Stimulated activated CD4-positive, alpha-beta T cell treated with anti-CD3 and anti-CD28 coated beads, Interleukin-2, amount 100 ng/mL, for 4 hours (primary cell): ENCODE results near the gene TLR1.
"Not testable (repeated sequence)": the region's sequence is repeated elsewhere in the genome, so short reads cannot be mapped to it uniquely, and the experiment has no call there.

ENCODE experiments used
- DNase-seq: peaks from one replicate; pipeline ENCODE4 v3.0.0-alpha.2; 2020; ENCODE audit warnings: low read depth

The TLR1 gene

DNA sequence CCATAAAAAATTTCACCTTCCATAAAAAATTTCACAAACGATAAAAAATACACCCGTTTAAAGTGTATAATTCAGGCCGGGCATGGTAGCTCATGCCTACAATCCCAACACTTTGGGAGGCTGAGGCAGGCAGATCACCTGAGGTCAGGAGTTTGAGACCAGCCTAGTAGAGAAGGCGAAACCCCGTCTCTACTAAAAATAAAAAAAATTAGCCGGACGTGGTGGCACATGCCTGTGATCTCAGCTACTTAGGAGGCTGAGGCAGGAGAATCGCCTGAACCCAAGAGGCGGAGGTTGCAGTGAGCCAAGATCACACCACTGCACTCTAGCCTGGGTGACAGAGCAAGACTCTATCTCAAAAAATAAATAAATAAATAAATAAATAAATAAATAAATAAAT, 1.7 kb upstream of the TLR1 start:
- DNase-seq = not testable (repeated sequence)

DNA sequence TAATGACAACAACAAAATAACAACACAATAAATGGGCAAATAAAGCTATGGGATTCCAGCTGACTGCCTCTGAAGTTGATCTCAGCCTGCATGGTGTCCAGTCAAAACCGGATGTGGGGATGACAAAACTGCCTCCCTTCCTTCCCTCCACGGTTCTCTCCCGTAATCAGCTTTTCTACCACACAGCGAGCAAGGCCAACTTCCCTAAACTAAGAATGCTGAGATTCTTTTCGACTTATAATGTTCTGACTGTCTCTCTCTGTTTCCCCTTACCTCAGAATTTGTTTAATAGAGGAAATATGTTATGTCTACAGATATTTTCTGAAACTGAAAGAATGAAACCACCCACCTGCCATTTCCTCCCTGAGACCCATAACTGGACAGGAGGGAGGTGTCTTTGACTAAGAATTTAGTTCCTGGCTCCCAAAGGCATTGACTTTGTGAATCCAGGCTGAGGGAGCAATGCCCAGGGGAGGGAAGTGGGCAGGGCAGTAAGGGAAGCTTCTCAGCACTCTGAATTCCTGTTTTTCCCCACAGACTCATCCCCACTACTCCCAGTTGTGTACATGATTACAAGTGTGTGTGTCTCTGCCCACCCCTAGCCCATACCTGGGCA, 1.0 kb upstream of the TLR1 start:
- DNase-seq = no peak

DNA sequence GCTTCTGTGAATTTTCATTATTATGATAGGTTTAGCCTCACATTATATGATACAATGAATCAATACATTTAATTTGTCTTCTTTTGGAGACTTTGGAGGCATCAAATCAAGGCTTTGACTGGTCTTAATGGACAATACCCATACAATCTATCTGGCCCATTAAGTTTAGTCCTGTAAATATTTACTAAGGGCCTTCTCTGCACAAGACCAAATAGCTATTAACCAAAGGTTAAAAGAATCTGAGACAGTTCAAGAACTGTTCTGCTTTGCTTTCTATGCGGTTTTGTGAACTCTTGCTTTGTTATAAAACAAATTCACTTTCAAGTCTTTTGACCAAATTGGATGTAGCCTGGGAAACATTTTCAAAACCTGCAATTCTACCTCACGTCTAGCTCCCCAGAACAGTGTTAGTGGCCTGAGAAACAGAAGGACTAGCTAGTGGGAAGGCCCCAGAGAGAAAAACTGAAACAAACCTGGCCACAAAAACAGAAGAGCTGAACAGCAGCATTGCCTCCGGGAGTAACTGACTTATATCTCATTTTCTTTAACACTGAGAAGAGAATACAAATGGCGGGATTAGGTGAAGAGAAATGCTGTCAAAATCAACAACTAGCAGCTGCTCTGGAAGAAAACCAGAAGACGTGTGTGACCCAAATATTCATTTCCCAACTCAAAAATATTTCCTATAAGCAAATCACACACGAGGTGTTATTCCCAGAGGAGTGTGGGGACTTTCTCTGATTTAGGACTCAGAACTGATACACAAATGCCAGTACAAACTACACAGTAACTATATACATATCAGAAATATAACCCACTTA, 548 bp downstream of the TLR1 start:
- peak; percentile 1 for DNase-seq

DNA sequence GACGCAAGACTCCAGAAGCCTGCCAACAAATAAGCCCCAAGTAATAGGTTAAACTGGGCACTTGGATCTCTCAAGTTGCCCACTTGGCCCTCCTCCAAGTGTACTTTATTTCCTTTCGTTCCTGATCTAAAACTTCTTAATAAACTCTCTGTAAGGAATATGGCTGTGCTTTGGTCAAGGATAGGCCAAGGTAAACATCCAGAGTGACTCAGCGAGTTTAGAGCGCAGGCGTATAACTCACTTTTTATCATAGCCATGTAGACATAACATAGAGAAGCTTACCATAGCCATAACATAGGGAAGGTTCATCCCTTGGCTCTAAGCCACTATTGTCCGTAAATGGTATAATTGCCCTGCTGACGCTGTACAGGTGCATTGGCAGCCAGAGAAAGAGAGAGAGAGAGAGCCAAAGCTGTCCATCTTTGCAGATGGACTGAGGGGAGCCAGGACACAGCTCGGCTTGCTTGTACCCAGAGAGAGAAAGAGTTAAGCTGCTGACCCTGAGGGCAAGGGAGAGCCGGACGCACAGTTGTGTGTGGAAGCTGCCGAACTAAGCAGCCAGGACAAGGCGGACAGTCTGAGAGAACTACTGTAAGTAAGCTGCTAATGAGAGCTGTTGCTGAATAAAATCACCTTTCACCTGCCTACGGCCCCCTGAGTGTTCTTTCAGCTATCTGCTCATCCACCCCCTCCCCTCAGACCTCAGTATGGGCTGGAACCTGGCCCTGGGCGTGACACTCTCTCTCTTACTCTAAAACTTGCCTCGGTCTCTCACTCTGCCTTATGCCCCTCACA, 1.8 kb downstream of the TLR1 start:
- no peak for DNase-seq

DNA sequence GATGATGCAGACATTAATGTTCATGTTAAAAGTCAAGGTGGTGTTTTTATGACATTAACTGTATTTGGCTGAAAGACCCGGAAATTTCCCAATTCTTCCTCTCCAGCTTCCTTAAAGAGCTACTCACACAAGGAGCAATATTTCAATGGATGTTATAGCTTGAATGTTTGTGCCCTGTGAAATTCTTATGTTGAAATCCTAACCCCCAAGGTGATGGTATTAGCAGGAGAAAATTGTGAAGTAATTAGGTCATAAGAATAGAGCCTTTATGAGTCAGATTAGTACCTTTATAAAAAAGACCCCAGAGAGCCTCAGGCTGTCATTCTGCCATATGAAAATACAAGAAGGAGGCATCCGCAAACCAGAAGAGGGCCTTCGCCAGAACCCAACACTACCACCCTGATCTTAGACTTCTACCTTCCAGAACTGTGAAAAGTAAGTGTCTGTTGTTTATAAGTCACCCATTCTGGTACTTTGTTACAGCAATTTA, 3.6 kb downstream of the TLR1 start:
- no peak for DNase-seq

DNA sequence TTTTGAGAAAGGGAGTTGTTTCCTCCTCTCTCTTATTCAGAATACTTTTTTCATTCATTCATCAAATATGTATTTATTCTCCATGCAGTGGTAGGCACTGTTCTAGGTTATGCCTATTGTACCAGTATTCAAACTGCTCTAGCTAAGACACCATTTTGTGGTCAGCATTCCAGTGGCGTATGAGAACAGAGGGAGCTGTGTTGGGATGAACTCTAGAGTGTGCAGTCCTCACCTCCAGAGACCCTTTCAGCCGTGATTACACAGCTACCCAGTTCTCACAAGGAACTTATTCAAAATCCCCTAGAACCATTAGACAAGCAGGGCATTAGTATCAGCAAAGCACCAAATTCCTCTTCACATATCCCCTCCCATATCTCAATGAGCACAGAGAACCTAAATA, 4.2 kb downstream of the TLR1 start:
- DNase-seq = no peak

DNA sequence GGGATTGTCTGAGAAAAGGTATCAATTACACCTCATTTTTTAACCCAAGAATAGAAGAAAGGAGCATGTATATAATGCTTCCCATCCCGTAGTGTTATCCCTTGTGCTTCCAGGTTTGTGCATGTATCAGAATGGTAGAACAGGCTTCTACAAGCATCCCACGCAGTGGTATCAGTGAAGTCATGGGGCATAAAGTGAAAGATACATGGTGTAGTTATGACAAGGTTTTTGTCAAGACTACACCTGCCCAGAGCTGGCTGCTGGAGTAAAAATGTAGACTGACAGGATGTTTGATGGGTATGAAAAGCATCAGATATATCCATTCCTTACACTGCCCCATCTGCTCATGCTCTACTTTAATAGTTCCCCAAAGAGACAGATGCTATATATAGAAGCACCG, 9.5 kb downstream of the TLR1 start:
- no peak for DNase-seq

DNA sequence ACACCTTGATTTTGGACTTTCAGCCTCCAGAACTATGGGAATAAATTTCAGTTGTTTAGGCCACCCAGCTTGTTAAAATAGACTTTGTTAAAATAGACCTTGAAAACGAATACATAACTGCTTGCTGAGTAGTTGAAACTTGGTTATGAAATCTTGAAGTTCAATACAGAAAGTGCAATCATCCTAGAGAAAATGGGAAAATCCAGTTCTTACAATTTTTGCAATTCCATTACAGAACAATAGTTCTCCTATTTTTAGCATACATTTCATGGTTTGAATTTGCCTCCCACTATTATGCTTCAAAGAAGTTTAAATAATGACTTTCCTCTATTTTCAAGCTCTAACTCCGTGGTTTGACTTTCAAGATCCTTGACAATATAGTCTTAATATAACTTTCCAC, 10.5 kb downstream of the TLR1 start:
- no peak for DNase-seq

DNA sequence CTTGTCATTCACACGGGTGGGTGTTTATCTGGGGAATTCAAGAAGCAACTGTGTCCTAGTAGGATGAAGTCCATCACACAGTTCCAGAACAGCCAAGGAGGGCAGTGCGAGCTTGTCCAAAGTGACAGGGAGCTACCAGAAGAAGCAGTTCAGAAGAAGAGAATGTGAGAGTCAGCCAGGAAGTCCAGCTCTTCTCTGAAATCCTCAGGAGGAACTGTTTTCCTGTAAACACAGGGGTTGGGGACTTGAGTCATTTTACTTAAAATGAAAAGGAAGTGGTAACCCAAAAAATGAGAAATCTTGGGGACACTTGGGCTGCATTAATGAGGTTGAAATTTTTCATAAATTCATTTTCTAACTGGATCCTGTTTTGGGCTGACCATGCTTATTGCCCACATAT, 13.6 kb downstream of the TLR1 start:
- no peak for DNase-seq

DNA sequence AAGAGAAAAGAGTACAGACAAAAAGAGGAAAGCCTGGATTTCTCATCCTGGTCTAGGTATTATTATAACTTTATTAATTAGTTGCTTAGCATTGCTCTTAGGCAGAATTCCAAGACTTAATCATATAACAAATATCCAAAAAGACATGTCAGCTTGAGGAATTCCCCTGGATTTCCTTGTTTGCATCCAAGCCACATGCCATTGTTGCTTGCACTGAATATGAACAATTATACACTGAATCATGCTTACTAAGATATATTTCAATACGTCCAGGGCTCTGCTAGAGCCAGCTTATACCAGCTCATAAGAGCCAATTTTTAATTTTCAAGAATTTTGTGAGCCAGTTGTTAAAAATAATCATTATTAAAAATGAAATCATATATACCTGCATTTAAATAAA, 16.3 kb downstream of the TLR1 start:
- DNase-seq = no peak

DNA sequence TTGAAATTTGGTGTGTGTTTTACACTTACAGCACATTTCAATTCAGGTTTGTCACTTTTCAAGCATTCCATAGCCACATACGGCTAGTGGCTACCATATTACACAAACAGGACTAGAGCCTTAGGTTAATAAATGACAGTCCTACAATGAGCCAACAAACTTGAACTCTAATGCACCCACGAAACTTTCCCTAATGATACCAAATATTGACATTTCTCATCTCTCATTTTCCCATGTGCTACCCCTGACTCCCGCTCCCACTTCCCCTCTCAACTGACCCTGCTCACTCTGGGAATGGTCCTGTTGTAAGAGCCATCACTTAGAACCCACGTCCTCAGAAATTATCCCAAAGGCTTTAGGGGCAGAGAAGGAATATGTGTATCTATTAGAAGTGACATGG, 16.9 kb downstream of the TLR1 start:
- DNase-seq = no peak

DNA sequence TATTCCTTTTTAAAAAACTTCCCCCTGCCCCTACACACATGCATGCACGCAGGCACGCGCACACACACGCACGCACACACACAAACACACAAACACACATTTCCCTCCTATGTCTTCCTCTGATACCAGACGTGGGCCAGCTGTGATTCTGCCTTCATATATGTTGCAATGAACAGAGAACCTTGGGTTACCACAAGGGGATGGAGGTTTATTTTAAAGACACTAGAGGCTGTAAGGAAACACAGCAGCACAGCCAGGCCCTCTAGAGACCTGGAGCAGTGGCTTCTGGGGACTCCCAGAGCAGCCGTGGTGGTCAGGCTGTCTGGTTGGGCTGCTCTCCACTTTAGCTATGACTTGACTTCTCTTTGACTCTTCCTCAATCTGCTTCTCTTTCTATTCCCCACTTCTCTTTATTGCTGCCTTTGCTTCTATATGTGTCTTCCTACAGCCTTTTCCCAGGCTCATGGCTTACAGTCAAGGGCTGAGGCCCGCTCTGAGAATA, 18.6 kb downstream of the TLR1 start:
- no peak for DNase-seq

DNA sequence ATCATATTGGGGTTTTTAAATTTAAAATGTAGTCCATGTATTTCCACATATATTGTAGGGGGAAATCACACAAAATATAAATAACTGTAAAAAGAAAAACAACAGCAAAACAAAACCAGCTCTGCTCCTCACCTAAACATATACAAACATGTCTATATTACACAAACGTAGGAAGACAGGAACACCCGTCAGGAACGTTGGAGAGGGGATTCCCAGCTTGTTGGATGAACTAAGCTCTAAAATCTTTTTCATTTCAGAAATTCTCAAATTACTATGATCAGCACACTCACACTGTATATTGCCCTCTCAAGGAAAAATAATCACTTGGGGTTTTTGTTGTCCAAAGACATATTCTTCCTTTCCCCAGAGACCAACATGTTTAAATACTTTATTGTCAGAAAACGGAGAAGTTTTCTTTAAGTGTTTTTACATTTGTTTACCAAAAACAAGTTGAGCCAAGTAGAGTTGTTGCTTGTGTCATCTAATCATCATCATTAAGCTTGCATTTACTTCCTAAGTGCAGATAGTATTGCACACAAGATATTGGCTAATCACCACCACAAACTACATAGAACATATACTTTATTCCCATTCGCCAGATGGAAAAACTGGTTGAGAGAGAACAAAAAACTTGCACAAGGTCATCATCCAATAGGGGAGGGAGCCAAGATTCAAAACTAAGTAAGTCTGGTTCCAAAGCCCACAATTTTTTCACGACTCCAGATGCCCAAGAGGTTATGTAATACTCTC, 19.4 kb downstream of the TLR1 start:
- DNase-seq = no peak

DNA sequence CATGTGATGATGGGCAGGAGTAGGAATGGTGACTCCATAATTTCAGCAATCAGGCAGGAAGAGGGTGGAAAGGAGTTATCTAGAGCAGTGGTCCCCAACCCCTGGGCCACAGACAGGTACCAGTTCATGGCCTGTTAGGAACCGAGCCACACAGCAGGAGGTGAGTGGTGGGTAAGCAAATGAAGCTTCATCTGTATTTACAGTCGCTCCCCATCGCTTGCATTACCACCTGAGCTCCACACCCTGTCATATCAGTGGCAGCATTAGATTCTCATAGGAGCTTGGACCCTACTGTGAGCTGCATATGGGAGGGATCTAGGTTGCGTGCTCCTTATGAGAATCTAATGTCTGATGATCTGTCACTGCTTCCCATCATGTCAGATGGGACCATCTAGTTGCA, 20.4 kb downstream of the TLR1 start:
- no peak for DNase-seq

DNA sequence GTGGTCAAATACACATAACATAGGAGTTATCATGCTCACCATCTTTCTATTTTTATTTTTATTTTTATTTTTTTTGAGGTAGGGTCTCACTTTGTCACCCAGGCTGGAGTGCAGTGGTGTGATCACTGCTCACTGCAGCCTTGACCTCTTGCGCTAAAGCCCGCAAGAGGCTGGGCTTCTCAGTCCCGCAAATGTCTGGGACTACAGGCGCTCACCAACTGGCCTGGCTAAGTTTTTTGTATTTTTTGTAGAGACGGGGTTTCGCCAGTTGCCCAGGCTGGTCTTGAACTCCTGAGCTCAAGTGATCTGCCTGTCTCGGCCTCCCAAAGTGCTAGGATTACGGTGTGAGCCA, 21.5 kb downstream of the TLR1 start:
- no peak for DNase-seq

DNA sequence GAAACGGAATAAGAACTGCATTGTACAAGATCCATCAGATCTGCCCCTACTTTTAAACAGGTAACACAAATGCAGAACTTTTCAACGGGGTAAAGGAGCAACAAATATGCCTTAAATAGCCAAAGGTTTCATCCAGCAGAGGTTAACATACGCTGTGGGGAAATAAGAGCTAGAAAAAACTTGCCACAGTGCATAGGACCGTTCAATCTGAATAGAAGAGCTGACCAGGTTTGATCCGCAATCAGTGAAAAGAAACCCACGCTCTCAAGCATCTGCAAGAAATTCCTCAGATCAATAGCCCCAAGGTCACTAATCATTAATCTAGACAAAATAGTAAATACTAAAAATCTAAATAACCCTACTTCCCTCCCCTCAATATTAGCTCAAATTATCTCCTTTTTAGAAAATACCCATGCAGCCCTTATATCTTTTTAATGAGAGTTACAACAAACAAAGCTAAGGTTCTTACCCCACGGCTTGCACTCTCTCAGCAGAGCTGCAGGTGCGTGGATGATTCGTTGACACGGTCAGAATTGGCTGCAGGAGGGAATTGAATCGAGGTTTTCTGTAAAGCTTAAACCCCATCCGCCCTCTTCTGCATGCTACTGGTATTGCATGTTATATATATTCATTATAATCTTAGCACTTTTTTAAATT, 22.0 kb downstream of the TLR1 start, which contains the start of gene TLR10:
Gene TLR10, minus strand, starts transcription at position 539 of the 657 bp plus-strand sequence. CDS start 7,400 bp downstream, outside the sequence.
- DNase-seq = peak; percentile 11

DNA sequence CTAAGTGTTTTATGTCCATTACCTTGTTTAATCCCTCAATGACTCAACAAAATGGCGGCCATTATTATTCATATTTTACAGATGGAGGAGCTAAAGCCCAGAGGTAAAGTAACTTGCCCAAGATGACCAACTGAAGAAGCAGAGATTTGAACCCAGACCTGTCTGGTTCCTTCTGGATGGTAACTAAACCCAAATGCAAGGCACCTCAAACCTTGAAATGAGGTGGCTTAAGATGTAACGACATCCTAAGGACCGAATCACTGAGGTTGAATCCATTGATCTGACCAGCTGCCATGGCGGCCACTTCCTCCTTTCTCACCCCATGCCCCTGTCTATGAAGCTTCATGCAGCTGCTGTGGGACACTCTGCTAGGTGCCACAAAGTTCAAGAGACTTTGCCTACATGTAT, 22.7 kb downstream of the TLR1 start:
- no peak for DNase-seq

DNA sequence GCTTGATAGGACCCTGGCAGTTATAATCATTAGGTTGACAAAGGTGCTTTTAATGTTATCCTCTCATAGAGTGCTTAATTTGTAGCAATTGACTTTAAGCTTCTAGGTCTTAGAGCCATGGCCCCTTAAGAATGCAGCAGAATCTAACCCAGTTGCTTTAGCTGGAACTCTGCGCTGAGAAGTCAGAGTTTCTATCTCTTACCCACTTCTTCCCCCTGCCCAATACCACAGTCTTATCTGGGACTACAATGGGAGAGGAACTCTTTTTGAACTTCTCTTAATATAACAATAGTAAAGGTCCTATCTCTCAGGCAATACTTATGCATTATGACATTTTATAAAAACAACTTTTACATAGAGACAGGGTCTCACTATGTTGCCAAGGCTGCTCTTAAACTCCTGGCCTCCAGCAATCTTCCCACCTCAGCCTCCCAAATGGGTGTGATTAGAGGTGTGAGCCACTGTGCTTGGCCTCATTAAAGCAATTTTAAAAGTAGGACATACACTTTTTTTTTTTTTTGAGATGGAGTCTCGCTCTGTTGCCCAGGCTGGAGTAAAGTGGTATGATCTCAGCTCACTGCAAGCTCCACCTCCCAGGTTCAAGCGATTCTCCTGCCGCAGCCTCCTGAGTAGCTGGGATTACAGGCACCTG, 23.6 kb downstream of the TLR1 start:
- no peak for DNase-seq

DNA sequence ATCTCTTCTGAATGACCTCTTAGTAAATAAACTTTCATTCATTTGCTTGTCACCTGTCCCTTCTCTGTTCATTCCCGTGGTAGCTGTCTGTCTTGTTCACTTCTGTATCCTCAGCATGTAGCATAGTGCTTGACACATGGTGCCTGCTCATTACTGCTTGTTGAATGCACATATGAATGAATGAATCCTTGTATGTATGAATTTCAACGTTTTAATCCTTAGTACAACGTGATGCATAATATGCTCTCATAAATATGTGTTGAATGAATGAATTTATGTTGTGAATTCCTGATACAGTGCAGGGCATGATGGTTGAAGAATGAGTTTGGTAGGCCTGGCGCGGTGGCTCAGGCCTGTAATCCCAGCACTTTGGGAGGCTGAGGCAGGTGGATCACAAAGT, 24.8 kb downstream of the TLR1 start:
- DNase-seq = no peak

DNA sequence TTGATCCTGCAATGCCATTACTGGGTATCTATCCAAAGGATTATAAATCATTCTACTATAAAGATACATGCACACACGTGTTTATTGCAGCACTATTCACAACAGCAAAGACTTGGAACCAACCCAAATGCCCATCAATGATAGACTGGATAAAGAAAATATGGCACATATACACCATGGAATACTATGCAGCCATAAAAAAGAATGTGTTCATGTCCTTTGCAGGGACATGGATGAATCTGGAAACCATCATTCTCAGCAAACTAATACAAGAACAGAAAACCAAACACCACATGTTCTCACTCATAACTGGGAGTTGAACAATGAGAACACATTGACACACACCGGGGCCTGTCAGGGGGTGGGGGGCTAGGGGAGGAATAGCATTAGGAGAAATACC, 26.7 kb downstream of the TLR1 start:
- not testable (repeated sequence) for DNase-seq

DNA sequence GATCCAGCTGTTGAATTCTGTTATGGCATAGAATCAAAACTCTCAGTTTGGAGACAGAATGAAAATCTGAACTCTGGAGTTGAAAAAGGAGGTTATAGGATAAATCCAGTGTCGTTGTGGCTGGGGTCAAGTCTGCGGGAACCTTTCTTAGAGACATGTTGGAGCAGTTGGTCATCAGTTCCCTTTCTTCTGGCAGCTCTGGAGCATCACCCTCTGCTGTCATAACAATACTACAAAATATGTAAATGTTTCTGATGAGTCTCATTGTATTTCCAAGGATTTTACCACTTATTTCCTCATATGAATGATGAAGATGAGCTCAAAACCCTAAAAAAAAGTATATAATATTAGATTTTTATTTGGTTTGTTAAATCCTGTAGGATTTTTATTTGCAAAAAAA, 29.3 kb downstream of the TLR1 start:
- DNase-seq = no peak
